HepG2 (cell line): ENCODE results near the gene CARHSP1. TPM values are rescaled to one million over a fixed set of nuclear protein-coding genes. Genes with fewer than 3 reads are reported as not detected.

Source experiments
- BRCA1 ChIP-seq: sonication (generic); formaldehyde crosslinking; IDR thresholded peaks from 2 replicates; pipeline ENCODE4 v1.4.0; 2020; ENCODE audit warnings: missing genetic modification reagents
- HOXA5 ChIP-seq: sonication (generic); formaldehyde crosslinking; IDR thresholded peaks from 2 replicates; pipeline ENCODE4 v1.4.0; 2020; ENCODE audit warnings: missing genetic modification reagents
- KAT7 ChIP-seq: IDR thresholded peaks from 2 replicates; pipeline ENCODE4 v1.6.1; 2018; ENCODE audit warnings: borderline replicate concordance, missing compliant biosample characterization
- KLF12 ChIP-seq: sonication (generic); formaldehyde crosslinking; IDR thresholded peaks from 2 replicates; pipeline ENCODE4 v1.4.0; 2020; ENCODE audit warnings: missing genetic modification reagents, borderline replicate concordance
- NCOA5 ChIP-seq: sonication (generic); formaldehyde crosslinking; IDR thresholded peaks from 2 replicates; pipeline ENCODE4 v1.4.0; 2020; ENCODE audit warnings: missing genetic modification reagents
- NR1H2 ChIP-seq: sonication (generic); formaldehyde crosslinking; IDR thresholded peaks from 2 replicates; pipeline ENCODE4 v1.8.1; 2022; ENCODE audit warnings: low read depth, missing genetic modification reagents, borderline replicate concordance
- ONECUT2 ChIP-seq: sonication (generic); formaldehyde crosslinking; IDR thresholded peaks from 2 replicates; pipeline ENCODE4 v1.4.0; 2020; ENCODE audit warnings: missing genetic modification reagents
- PHF21A ChIP-seq: sonication (generic); formaldehyde crosslinking; IDR thresholded peaks from 2 replicates; pipeline ENCODE4 v1.5.0; 2020; ENCODE audit warnings: mild to moderate bottlenecking, missing genetic modification reagents
- PPARG ChIP-seq: conservative IDR thresholded peaks from 2 replicates; pipeline ENCODE4 v1.6.1; 2016; ENCODE audit warnings: missing biosample characterization, missing genetic modification reagents
- RBAK ChIP-seq: sonication (generic); formaldehyde crosslinking; IDR thresholded peaks from 2 replicates; pipeline ENCODE4 v1.5.1; 2020; ENCODE audit warnings: mild to moderate bottlenecking, missing genetic modification reagents
- YEATS2 ChIP-seq: sonication (generic); formaldehyde crosslinking; IDR thresholded peaks from 2 replicates; pipeline ENCODE4 v1.4.0; 2020; ENCODE audit warnings: missing genetic modification reagents, borderline replicate concordance
- ZFP62 ChIP-seq: sonication (generic); formaldehyde crosslinking; IDR thresholded peaks from 2 replicates; pipeline ENCODE4 v1.4.0; 2020; ENCODE audit warnings: missing genetic modification reagents
- ZNF773 ChIP-seq: sonication (generic); formaldehyde crosslinking; IDR thresholded peaks from 2 replicates; pipeline ENCODE4 v1.4.0; 2020; ENCODE audit warnings: missing genetic modification reagents, borderline replicate concordance
- ZNF792 ChIP-seq: IDR thresholded peaks from 2 replicates; pipeline ENCODE4 v1.6.1; 2016
- ZSCAN22 ChIP-seq: sonication (generic); formaldehyde crosslinking; IDR thresholded peaks from 2 replicates; pipeline ENCODE4 v1.4.0; 2020; ENCODE audit warnings: mild to moderate bottlenecking, missing genetic modification reagents
- polyA plus RNA-seq, 8 experiments: library from polyadenylated mRNA; depleted of rRNA in 3 of 8; stranded (reverse) in 7 of 8; unstranded in 1 of 8; fragments of >200 nt; fragmentation: Illumina TruSeq in 4 of 8; extraction: Trizol in 4 of 8; gene quantifications; 2 replicates each; pipeline versions ENCODE4 v1.2.1 to v1.2.3, GENCODE V29; 2011 to 2016; ENCODE audit warnings: low read depth in 4 of 8, missing spikeins in 1 of 8, mixed read lengths in 1 of 8; ENCODE audit not compliant: insufficient read depth in 1 of 8
- total RNA-seq, 5 experiments: library from RNA; depleted of rRNA; stranded (reverse); fragments of >200 nt; fragmentation: Illumina TruSeq; extraction: Trizol; gene quantifications; 2 replicates each; pipeline ENCODE4 v1.2.3, GENCODE V29; 2016; ENCODE audit warnings: low read depth in 1 of 5
- TF ChIP-seq, protein P1 (sequence below), 2 experiments: IDR thresholded peaks; 2 replicates each; pipeline ENCODE4 v1.6.1; 2011 to 2012; ENCODE audit warnings: low read length in 2 of 2, borderline replicate concordance in 1 of 2, low read depth in 1 of 2, mild to moderate bottlenecking in 1 of 2, moderate library complexity in 1 of 2
- TF ChIP-seq, protein P2 (sequence below): sonication (generic); formaldehyde crosslinking; IDR thresholded peaks from 2 replicates; pipeline ENCODE4 v1.5.0; 2020; ENCODE audit warnings: mild to moderate bottlenecking, missing genetic modification reagents, borderline replicate concordance
- TF ChIP-seq, protein P3 (sequence below): sonication (generic); formaldehyde crosslinking; IDR thresholded peaks from 2 replicates; pipeline ENCODE4 v1.8.1; 2023; ENCODE audit warnings: mild to moderate bottlenecking, missing genetic modification reagents

CARHSP1 gene
- total and polyA plus RNA-seq, 2 of the 13 experiments (the other 11 are each of a cell fraction or from before 2014, with no cell fraction given): 173 to 345 TPM

DNA sequence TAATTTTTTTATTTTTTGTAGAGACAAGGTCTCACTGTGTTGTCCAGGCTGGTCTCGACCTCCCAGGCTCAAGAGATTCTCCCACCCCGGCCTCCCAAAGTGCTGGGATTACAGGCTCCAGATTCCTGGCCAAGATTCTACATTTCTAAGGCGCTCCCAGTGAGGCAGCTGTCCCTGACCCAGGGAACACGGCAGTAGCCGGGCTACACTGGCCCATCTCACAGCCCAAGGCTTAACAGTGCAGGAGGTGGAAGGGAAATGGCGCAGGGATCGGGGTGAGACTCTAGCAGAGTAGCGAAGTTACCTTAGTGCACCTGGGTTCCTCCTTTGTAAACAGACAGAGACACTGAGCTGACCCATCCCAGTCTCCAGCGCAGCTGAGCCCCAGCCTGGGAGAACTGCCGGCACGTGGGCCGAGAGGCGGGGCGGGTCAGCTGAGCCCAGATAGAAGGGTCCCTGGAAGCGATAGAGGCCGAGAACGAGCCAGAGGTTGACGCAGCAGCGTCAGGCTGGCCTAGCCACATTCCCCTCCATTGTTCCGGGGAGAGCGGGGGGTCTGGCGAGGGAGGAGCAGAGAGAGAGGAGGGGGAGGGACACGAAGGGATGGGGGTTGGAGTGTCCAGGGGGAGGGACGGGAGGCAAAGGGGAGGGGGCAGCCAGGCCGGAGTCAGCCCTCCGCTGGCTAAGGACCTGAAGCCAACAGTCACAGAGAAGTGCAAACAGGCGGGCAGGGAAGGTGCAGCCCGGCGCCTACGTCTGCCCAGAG, 2.5 kb downstream of the CARHSP1 start (continued):
- TF ChIP-seq, protein P1, sequence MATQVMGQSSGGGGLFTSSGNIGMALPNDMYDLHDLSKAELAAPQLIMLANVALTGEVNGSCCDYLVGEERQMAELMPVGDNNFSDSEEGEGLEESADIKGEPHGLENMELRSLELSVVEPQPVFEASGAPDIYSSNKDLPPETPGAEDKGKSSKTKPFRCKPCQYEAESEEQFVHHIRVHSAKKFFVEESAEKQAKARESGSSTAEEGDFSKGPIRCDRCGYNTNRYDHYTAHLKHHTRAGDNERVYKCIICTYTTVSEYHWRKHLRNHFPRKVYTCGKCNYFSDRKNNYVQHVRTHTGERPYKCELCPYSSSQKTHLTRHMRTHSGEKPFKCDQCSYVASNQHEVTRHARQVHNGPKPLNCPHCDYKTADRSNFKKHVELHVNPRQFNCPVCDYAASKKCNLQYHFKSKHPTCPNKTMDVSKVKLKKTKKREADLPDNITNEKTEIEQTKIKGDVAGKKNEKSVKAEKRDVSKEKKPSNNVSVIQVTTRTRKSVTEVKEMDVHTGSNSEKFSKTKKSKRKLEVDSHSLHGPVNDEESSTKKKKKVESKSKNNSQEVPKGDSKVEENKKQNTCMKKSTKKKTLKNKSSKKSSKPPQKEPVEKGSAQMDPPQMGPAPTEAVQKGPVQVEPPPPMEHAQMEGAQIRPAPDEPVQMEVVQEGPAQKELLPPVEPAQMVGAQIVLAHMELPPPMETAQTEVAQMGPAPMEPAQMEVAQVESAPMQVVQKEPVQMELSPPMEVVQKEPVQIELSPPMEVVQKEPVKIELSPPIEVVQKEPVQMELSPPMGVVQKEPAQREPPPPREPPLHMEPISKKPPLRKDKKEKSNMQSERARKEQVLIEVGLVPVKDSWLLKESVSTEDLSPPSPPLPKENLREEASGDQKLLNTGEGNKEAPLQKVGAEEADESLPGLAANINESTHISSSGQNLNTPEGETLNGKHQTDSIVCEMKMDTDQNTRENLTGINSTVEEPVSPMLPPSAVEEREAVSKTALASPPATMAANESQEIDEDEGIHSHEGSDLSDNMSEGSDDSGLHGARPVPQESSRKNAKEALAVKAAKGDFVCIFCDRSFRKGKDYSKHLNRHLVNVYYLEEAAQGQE (IDR thresholded peaks at IDR 0.05; ENCODE audit: borderline replicate concordance in 1 of 2, low read depth in 1 of 2, low read length in 2 of 2): no peak
- TF ChIP-seq ZSCAN22 (CRISPR knock-in tag) (no peak), KLF12 (CRISPR knock-in tag) (no peak), PPARG (CRISPR knock-in tag) (0 out of 2 replicates have a peak, but pooled peaks have one; percentile 22), RBAK (CRISPR knock-in tag) (no peak; the same call in 1 of the 2 replicates), PHF21A (CRISPR knock-in tag) (peak; percentile 58), HOXA5 (CRISPR knock-in tag) (no peak), ZFP62 (CRISPR knock-in tag) (no peak), YEATS2 (peak; percentile 50; the same call in 1 of the 2 replicates), ZNF773 (CRISPR knock-in tag) (no peak; the same call in 1 of the 2 replicates), ONECUT2 (CRISPR knock-in tag) (no peak), KAT7 (CRISPR knock-in tag) (peak; percentile 87; the same call in 1 of the 2 replicates), BRCA1 (CRISPR knock-in tag) (no peak), NR1H2 (CRISPR knock-in tag) (no peak), NCOA5 (CRISPR knock-in tag) (no peak), ZNF792 (peak; percentile 96)
- TF ChIP-seq, protein P2, sequence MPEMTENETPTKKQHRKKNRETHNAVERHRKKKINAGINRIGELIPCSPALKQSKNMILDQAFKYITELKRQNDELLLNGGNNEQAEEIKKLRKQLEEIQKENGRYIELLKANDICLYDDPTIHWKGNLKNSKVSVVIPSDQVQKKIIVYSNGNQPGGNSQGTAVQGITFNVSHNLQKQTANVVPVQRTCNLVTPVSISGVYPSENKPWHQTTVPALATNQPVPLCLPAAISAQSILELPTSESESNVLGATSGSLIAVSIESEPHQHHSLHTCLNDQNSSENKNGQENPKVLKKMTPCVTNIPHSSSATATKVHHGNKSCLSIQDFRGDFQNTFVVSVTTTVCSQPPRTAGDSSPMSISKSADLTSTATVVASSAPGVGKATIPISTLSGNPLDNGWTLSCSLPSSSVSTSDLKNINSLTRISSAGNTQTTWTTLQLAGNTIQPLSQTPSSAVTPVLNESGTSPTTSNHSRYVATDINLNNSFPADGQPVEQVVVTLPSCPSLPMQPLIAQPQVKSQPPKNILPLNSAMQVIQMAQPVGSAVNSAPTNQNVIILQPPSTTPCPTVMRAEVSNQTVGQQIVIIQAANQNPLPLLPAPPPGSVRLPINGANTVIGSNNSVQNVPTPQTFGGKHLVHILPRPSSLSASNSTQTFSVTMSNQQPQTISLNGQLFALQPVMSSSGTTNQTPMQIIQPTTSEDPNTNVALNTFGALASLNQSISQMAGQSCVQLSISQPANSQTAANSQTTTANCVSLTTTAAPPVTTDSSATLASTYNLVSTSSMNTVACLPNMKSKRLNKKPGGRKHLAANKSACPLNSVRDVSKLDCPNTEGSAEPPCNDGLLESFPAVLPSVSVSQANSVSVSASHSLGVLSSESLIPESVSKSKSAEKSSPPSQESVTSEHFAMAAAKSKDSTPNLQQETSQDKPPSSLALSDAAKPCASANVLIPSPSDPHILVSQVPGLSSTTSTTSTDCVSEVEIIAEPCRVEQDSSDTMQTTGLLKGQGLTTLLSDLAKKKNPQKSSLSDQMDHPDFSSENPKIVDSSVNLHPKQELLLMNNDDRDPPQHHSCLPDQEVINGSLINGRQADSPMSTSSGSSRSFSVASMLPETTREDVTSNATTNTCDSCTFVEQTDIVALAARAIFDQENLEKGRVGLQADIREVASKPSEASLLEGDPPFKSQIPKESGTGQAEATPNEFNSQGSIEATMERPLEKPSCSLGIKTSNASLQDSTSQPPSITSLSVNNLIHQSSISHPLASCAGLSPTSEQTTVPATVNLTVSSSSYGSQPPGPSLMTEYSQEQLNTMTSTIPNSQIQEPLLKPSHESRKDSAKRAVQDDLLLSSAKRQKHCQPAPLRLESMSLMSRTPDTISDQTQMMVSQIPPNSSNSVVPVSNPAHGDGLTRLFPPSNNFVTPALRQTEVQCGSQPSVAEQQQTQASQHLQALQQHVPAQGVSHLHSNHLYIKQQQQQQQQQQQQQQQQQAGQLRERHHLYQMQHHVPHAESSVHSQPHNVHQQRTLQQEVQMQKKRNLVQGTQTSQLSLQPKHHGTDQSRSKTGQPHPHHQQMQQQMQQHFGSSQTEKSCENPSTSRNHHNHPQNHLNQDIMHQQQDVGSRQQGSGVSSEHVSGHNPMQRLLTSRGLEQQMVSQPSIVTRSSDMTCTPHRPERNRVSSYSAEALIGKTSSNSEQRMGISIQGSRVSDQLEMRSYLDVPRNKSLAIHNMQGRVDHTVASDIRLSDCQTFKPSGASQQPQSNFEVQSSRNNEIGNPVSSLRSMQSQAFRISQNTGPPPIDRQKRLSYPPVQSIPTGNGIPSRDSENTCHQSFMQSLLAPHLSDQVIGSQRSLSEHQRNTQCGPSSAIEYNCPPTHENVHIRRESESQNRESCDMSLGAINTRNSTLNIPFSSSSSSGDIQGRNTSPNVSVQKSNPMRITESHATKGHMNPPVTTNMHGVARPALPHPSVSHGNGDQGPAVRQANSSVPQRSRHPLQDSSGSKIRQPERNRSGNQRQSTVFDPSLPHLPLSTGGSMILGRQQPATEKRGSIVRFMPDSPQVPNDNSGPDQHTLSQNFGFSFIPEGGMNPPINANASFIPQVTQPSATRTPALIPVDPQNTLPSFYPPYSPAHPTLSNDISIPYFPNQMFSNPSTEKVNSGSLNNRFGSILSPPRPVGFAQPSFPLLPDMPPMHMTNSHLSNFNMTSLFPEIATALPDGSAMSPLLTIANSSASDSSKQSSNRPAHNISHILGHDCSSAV: no peak
- TF ChIP-seq, protein P3, sequence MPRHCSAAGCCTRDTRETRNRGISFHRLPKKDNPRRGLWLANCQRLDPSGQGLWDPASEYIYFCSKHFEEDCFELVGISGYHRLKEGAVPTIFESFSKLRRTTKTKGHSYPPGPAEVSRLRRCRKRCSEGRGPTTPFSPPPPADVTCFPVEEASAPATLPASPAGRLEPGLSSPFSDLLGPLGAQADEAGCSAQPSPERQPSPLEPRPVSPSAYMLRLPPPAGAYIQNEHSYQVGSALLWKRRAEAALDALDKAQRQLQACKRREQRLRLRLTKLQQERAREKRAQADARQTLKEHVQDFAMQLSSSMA (CRISPR knock-in tag): no peak
